Measurements from ENCODE around the gene LRRN4. TPM values are rescaled to one million over a fixed set of nuclear protein-coding genes. Genes with fewer than 3 reads are reported as not detected.

Gene LRRN4
- total and polyA plus RNA-seq, 9 of the 15 experiments (the other 6 are each of a cell fraction or from before 2014, with no cell fraction given) = not detected

GRCh38 chr20:6066582-6066981, 12.7 kb upstream of the LRRN4 start:
- Histone ChIP-seq H3K9me3 (replicated peaks; ENCODE audit: control insufficient read depth, insufficient read depth, low read depth, low read length) (no peaks in the 10 kb centered on the region), H3K4me2 (ENCODE audit: insufficient read depth, low read length) (no peak overlapping the region), H3K9ac (ENCODE audit: insufficient read depth in 1 of 2, low read depth in 2 of 2, low read length in 2 of 2) (no peak overlapping the region), H3K27ac (ENCODE audit: extremely low read depth, low read depth, low read length) (no peak overlapping the region), H3K9me1 (ENCODE audit: control insufficient read depth, insufficient read depth, low read length) (no peaks in the 10 kb centered on the region), H3K36me3 (ENCODE audit: control insufficient read depth, insufficient read depth, low read length) (no peaks in the 10 kb centered on the region), H3K79me2 (ENCODE audit: control insufficient read depth, insufficient read depth, low read length) (no peaks in the 10 kb centered on the region), H3K4me3 (no peak overlapping the region), H2AFZ (ENCODE audit: low read depth, low read length) (no peak overlapping the region), H3K4me1 (replicated peaks in 1 of 2; ENCODE audit: control insufficient read depth in 2 of 2, insufficient read depth in 2 of 2, low read length in 2 of 2) (0 out of 5 replicates have a peak, but pooled peaks cover 0 to 3% of the 10 kb centered on the region in 2 experiments), H4K20me1 (replicated peaks; ENCODE audit: control insufficient read depth, insufficient read depth, low read length) (no peaks in the 10 kb centered on the region), H3K27me3 (ENCODE audit: control insufficient read depth in 2 of 2, insufficient read depth in 2 of 2, low read length in 2 of 2) (no peaks in the 10 kb centered on the region)
- CTCF ChIA-PET (ENCODE audit: low intra/inter-chr PET ratio) = no interaction called here
- FAIRE-seq = no peak
- 0% methylated on average over 3 of the region's 3 CpGs for WGBS (ENCODE audit: insufficient coverage, low coverage, missing lambda C conversion rate)
- intact Hi-C loops (cut with micrococcal nuclease) (no loop called here), in situ Hi-C loops (cut with MboI) (no loop called here)
- ATAC-seq = no peak
- POLR2A ChIA-PET = no interaction called here
- TF ChIP-seq ZNF124 (CRISPR knock-in tag; IDR thresholded peaks at IDR 0.05) (no peak), ZBTB33 (CRISPR knock-in tag; IDR thresholded peaks at IDR 0.05) (no peak), ZSCAN29 (IDR thresholded peaks at IDR 0.05) (no peak), KDM4B (IDR thresholded peaks at IDR 0.05; ENCODE audit: borderline replicate concordance in 2 of 2, low read depth in 1 of 2) (no peak), ZNF239 (CRISPR knock-in tag; IDR thresholded peaks at IDR 0.05) (no peak), ZNF23 (CRISPR knock-in tag; IDR thresholded peaks at IDR 0.05) (no peak), ZNF778 (CRISPR knock-in tag; IDR thresholded peaks at IDR 0.05) (no peak), TAF9B (IDR thresholded peaks at IDR 0.05; ENCODE audit: partially characterized antibody) (no peak), ZNF766 (CRISPR knock-in tag; conservative IDR thresholded peaks at IDR 0.05) (no peak), RBM25 (IDR thresholded peaks at IDR 0.05; ENCODE audit: low read depth, low read length, severe bottlenecking) (no peak), DNMT1 (IDR thresholded peaks at IDR 0.05) (no peak), TEAD1 (CRISPR knock-in tag; IDR thresholded peaks at IDR 0.05) (no peak), CREB1 (IDR thresholded peaks at IDR 0.05) (no peak), CREB1 (CRISPR knock-in tag; IDR thresholded peaks at IDR 0.05) (no peak), MAZ (CRISPR knock-in tag; conservative IDR thresholded peaks at IDR 0.05 in 1 of 2, IDR thresholded peaks at IDR 0.05 in 1 of 2) (no peak)
- no peak for DNase-seq (ENCODE audit: extremely low read depth in 1 of 4, low spot score in 3 of 4)
- BruUV-seq (replicated peaks) = no TSS peak
